ENCODE results near the gene TOLLIP.

Gene TOLLIP

DNA sequence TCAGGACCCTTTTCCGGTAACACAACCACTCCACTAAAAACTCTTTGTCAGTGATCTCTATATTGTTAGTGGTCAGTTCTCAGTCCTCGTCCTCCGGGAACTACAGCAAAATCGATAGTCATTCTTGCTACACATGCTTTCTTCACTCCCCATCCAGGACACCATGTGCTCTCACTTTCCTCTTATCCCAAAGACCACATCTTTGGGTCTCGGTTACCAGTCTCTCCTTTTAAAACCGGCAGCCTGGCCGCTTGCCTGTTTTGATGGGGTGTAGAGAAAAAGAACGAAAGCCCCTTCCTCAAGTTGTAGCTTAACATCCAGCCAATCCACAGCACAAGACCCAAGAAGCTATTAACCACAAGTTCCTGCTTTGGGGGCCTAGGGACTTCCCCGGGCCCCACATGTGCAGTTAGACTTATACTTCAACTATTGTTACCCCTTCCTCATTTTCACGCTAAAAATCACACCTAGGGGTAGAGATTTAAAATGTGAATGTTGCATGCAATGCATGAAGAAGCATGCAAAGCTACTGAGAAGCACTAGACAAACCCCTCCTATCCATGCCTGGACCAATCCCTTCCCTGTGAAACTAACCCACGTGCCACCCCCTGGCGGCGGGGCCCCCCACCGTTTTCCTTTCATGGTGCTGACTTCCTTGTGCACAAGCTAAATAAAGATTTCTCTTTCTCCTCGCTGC, 1.5 kb upstream of the TOLLIP start:
- DNase-seq, result peak in 1 of 2 donors; percentile 41

DNA sequence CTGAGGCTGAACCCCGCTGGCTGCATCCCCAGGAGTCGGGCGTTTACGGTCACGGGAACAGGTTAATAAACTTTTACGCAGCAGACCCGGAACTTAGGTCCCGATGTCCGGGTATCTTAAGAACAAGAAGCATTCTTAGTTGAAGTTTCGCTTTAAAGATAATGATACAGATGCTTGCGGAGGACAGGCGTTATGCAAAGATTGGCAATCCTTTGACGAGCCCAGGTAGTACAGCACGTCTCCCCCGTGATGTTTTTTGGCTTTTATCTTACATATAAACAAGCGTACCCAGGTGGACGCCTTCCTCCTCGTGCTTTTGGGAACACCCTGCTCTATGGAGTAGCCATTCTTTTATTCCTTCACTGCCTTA, 871 bp upstream of the TOLLIP start:
- DNase-seq, result no peak

DNA sequence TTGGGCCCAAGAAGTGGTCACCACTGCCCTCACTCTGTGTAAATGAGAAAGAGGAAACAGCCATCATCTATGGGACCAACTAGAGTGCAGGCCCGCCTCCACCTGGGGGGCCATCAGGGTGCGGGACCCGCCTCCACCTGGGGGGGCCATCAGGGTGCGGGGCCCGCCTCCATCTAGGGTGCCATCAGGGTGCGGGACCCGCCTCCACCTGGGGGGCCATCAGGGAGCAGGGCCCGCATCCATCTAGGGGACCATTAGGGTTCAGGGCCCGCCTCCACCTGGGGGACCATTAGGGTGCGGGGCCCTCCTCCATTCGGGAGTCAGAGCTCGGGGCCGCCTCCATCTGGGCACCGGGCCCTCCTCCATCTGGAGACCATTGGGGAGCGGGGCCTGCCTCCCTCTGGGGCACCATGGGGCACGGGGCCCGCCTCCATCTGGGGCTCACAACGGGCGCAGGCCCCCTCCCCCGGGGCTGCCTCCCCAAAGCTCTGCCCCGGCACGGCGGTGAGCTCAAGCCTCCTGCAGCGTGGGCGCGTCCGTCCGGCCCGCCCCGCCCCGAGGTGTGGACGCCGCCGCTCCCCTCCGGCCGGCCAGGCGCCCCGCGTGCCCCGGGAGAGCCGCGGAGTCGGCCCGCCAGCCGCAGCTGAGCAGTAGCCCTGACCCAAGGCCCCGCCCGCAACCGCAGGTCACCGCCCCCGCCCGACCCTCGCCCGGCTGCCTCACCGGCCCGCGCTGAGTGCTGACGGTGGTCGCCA, 512 bp downstream of the TOLLIP start:
- DNase-seq, result no peak

DNA sequence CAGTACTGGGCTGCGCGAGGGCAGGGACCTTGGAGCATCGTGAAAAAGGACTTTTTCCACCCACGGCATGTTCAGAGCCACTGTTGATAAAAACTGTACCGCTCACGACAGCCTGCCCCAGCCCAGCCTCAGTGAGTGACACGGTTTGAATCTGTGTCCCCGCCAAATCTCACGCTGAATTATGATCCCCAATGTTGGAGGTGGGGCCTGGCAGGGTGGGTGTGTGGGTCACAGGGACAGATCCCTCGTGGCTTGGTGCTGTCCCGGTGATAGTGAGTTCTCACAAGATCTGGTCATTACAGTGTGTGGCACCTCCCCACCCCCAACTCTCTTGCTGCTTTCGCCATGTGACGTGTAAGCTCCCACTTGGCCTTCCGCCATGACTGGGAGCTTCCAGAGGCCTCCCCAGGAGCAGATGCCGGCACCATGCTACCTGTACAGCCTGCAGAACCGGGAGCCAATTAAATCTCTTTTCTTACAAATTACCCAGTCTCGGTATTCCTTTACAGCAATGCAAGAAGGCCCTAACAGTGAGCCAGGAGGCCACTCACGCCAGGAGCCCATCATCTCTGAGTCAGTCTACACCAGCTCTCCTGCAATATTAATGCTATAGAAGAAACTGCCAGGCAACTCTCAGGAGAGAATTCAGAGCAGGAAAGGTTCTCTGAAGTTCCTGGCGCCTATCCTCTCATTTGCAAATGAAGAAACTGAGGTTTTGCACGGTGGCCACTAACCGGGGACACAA, 1.3 kb downstream of the TOLLIP start:
- DNase-seq, result peak in 1 of 2 donors; percentile 65

DNA sequence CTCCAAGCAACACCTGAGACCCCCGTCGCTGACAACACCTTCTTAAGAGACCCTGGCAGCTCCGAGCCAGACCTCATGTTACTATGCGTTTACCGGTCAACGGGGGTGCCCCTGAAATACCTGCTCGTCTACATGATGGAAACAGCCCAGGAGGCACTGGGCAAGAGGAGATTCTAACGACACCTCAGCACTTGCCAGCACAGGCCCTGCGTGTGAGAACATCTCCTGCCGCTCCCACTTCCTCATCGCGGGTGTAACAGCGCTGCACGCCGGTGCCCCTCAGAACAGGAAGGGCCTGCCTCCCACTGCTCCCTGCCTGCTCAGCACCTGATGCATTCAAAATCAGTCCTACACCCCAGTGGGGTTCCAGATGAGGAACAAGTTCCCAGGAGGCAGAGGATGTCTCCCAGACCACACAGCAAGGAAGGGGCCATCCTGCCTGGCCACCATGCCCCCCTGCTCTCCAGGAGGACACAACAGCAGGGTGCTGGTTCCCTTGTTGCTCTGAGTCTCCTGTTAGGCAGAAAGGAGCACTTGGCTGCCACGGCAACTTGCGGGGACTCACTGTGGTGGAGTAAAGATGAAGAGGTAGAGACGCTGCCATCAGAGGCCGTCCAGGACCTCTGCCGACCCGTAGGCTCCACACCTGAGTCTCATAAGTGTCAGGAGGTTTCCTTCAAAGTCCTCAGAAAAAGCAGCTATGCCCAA, 2.1 kb downstream of the TOLLIP start:
- peak; percentile 47 to 70 for DNase-seq

DNA sequence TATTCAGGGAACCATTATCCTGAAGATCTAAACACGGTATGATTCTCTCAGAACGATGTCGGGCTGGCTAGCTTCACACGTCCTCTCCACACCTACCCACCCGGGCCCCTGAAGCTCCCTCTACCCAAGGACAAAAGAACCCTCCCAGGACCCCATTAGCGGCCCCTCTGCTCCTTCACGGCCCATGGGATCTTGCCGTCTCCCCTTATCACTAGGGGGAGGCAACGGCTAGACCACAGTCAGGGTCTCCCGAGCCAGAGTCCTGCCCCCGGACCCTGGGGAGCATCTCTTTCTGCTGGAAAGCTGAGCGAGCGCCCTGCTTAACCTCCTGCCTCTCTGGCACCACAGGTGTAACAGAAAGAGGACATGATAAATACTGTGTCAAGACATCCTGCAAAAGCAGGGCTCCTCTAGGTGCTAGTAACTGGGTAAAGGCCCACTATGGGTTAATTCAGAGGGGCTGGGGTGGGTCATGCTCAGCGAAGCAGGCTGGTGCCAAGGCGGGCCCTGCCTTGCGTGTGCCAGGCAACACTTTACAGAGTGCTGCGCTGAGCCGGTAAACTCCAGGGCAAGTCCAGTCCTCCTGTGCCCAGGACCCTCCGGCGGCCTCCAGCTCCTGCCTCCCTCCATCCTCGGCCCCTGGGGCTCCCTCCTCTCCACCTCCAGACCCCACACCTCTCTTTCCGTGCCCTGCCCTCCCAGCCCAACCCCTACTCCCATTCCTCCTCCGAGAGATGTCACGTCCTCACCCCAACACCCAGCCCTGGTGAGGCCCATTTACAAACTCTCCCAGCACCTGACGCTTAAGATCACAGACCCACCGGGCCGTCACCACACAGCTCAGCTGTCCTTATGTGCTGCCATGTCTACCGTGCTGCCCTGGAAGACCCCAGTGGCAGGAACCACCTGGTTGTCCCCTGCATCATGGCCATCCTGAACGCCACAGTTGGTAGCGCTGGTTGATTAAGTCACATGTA, 3.0 kb downstream of the TOLLIP start:
- DNase-seq, result no peak

DNA sequence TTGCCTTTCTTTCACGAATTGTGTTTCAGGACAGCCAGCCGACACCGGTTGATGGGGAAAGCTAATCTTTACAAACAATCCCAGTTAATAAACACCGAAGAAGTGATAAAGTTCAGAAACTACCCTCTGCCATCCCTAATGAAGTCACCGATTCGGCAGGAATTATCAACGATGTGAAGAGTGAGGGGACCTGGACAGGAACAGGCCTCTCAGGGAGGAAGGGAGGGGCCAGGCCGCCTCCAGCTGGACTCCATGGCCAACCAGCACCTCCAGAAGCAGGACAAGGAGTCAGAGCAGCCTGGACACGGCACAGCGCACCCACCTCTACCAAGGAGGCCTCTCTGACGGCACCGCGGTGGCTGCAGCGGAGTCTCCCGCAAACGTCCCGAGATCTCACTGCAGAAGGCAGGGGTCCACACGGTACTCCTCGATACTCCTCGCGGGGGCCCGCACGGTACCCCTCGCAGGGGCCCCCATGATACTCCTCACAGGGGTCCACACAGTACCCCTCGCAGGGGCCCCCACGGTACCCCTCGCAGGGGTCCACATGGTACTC, 3.9 kb downstream of the TOLLIP start:
- no peak for DNase-seq

DNA sequence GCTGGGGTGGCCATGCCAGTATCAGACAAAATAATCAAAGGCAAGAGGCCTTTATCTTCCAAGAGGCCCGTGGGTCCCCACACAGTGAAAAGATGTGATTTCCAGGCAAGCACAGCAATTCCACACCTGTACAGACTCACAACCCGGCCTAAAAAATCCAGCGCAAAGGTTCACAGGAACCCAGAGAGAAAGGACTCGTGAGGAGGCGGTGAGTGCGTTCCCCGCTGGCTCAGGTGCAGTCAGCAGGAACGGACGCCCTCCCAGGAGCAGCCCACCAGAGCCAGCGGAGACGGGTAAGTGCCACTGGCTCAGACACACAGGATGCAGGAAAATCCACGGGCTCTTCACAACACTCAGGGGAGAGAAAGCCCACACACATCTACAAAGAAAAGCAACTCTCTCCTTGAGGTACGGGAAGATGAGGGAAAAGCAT, 4.4 kb downstream of the TOLLIP start:
- DNase-seq, result no peak

DNA sequence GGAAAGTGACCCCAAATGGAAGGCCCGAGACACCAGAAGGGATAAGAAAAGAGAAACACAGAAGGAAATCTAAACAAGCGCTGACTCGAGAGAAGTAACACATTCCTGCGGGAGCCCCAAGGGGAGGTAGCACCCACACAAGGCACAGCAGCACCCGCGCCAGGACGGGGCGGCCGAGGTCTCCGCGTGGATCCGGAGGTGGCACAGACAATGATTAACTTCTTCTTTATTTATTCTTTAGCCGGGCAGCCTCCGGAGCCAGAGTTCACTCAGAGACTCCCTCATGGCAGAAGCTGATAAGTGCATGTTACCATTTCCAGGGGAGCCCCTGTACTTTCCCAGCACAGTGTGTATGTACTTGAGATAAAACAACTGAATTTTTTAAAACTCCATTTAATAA, 5.1 kb downstream of the TOLLIP start:
- peak; percentile 51 to 66 for DNase-seq

DNA sequence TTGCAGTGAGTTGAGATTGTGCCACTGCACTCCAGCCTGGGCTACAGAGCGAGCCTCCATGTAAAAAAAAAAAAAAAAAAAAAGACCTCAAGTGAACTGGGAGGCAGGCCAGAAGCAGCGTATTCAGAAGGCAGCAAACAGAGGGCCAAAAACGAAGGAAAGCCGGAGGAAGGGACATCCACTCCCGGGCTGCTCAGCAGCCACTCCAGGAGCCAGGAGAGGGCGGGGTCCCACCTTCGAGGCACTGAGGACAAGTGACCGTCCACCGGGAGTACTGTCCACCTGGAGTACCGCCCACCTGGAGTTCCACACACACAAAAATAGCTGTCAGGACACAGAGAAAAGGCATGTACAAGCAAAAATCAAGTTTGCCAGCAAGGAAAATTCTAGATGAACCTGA, 5.5 kb downstream of the TOLLIP start:
- DNase-seq, result no peak

DNA sequence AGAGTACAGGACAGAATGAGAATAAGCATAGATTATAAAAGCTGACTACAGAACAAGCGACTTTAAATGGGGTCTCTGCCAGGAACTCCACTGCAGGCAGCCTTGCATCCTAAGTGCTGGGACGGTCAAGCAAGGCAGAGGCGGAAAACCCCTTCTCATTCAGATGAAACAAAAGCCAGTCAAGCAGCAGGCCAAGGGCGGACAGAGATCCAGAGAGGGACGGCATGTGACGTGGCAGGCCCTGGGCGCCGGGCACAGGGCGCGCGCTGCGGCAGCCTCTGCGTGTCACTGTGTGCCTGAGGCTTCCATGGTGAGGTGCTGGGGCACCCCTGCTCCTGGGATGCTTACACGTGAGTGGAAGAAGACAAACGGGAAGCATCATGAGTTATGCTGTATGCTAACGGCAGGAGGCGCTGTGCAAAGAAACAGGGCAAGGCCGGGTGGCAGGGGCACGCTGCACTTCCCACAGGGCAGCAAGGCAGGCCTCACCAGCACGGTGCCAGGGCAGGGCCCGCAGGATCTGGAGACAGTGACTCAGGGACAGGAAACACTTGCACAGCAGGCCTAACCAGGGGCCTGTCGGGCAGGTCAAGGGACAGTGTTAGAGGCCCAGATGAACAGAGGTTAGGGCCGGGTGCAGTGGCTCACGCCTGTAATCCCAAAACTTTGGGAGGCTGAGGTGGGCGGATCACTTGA, 6.2 kb downstream of the TOLLIP start:
- DNase-seq, result peak in 1 of 2 donors; percentile 27

DNA sequence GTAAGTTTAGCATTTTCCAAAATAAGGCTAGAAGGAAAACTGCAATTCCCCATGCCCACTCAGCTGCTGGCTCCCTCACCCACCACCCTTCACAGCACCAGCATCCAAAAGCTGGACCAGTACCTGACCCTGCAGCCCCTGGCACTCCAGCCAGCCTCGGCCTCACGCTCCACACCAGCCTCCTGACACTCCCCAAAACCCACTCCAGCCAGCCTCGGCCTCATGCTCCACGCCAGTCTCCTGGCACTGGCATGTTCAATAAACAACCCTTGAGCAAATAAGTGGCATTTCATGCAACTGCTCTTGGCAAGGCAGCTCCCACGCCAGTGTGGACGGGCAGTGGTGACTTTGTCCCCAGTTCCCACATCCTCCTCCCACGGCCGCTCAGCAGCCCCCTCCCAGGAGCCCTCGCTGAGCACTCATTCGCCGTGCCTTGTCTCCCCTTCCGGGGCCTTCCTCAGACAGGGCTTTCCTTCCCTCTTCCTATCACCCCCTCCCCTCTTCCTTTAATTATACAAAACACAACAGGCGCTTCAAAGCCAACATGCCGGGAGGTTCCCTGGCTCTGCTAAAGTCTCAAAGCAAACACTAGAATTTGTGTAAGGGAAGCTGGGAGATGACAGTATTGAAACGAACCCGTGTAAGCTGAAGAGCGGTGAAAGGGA, 6.8 kb downstream of the TOLLIP start:
- no peak for DNase-seq

DNA sequence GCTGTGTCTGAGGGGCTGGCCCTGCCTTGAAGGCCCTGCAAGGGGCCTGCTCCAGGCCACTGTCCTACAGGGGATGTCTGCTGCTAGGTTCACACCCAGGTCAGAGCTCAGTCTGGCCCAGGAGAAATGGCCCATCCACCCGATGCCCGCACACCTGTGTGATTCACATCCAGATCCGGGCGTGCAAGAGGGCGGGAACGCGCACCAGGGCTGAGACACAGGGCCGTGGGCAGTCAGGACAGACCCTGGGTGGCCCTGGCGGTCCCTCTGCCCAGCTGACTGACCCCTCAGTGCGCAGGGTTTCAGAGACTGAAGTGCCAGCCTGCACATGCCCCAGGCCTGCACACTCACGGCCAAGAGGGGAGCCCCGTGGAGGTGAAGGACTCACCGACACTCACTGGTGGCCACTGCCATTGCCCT, 7.4 kb downstream of the TOLLIP start:
- no peak for DNase-seq

DNA sequence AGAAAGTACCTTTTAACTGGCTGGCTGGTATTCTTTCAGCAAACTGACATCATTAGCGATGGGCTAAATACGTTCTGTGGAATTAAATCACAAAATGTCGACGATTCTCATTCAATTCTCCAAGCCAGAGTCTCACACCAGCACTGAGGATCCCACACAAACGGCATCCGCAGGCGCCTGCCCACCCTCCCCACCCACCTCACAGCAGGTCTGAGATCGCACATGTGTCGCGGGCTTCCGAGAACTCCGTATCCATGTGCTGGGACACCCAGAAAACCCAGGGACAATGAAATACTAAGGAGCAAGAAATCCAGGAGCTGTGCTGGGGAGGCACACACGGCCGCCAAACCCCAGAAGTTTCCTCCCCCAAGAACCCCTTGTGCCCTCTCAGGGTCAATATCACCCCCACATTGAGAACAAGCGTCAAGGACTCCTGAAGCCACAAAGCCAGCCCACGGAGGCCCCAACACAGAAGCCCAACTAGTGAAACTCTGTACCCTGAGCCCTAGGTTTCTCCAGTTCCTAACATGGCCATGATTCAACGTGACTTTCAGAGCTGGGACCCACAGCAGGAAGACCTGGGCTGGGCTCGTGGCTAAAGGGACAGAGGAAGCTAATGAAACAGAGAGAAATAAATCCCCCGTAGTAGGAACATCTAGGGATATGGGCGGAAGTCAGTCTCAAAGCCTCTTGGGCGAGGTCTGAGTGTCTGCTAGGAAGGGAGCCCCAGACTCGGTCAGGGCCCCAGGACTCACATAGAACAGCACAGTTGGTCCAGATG, 8.0 kb downstream of the TOLLIP start:
- no peak for DNase-seq

DNA sequence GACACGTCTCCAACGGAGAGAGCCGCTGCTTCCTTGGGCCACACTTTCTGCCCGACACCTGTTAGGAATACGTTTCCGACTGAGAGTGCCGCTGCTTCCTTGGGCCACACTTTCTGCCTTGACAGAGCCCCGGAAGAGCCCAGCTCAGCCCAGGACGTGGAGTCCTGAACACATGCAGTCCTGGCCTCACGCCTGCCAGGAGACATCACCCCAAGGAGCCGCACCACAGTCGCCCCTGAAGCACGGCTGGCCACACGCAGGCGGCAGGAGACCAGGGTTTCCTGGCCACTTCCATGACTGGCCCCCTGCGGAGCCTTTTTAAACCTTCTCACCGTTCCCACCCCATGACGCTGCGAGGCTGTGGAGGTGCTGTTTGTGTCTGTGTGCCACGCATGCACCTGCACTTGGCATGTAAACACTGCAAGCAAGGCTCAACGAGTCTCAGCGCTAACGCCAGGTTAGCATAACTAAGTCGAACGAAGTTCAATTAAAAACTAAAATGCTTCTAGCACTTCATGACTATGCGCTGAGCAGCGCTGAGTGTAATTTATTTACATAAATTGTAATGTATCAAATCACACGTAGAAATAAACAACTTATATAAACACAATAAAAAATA, 8.8 kb downstream of the TOLLIP start:
- DNase-seq, result no peak

DNA sequence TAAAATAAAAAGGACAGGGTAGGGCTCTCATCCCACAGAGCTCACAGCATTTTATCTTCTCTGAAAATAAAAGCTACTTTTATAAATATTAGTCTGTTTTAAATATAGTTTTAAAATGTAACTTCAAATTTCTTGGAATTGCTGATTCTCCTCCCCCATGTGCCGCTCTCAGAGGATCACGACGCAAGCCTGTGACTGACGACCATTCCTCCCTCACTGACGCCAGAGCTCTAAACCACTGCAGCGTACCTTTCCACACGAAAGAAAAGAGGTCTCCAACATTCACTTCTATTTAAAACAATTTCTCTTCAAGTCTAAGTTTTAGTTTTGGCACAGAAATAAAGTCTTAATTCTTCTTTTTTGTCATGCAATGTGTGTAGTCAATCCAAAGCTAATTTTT, 9.3 kb downstream of the TOLLIP start:
- DNase-seq, result no peak

DNA sequence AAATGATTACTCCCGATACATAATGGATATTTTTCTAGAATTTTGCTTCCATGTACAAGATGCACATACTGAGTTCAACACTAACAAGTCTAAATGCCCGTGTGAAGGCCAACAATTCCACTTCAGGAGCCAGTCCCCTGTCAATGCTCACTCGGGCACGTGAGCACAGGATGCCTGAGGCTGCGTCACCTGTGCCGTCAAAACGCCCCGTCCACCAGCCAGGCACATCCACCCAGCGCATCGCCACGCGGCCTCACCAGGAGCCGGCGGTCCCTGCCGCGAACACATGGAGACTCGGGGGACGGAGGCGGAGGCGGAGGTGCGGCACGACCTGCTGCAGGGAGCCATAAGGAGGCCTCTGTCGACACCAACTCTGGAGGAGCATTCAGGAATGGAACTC, 9.8 kb downstream of the TOLLIP start:
- DNase-seq, result no peak

DNA sequence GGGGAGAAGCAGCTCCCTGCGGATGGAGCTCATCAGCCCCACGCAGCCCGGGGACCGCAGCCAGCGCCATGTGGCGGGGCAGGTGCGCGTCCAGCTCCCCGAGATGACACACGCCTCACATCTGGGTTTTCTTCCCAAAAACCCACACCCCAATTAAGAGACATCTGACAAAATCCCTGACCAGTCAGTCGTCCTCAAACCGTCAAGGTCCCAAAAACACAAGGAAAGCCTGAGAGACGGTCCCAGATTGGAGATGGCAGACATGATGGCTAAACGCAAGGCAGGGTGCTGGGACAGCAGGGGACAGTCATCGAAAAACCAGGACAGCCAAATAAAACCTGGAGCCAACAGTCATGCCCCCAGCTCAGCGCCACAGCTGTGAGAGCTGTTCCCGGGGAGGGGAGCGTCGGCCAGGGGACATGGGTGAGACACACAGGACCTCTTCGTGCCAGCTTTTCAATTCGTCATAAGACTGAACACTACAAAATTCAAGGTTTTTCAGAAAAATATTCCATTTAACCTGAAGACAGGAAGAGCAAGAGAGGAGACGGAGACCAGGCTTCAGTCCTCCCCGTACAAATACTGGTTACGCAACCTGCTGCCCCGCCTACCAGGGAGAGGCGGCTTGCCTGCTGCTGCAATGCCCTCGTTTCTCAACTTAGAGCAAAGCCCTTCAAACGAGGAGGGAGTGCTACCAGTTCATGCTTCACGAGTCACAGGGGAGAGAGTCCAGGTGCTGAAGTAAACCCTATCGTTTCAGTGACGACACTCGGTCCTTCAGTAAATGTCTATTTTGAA, 10.5 kb downstream of the TOLLIP start:
- peak; percentile 80 to 90 for DNase-seq
